Measurements from ENCODE around the gene GRIN2A.

Gene GRIN2A

GRCh38 chr16:10128397-10129258 lies 53.6 kb downstream of the GRIN2A start:
- DNase-seq = no peak

GRCh38 chr16:10126686-10127085 lies 55.5 kb downstream of the GRIN2A start:
- DNase-seq = peak; percentile 90

DNA sequence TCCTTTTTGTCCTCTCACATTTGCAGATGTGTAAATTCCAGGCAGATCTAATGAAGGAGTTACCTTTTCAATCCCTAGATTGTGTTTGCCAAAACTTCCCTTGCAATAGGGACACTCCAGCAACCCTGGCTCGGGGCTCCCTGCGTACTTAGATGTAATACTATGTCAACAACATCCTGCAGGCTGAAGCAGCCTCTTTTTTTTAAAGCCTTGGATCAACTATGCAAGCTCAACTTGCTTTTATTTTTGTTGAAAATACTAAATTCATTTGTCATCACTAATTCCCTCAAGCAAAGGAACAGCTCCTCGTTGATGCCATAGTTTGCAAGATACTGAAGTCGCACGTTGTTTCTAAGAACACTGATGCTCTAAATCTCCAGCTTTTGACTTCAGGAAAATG lies 59.1 kb downstream of the GRIN2A start:
- peak; percentile 64 for DNase-seq

- peak; percentile 51 for DNase-seq
Measured at GRCh38 chr16:10122546-10122945, 59.7 kb downstream of the GRIN2A start.

DNA sequence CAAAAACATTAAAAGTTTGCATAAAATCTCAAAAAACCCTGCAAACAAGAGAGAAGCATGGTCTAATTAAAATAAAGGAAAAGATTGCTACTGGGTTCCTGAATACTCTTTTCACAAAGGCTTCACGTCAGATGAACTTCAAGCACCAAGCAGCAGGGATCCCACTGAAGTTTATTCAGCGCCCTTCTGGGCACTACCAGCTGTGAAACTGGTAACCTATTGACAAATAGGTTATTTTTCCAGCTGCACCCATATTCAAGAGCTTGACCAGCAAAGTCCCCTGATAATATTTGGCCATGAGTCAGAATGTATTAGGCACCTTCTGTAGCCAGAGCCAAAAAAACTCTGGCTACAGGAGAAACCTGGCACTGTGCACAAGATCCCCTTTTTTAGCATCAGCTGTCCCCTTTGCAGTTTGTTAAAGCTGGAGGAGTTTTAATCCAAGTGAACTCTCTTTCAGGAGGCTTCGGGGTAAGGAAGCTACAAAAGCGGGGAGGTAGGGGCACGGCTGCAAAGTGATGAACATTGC lies 60.3 kb downstream of the GRIN2A start:
- peak; percentile 28 for DNase-seq

GRCh38 chr16:10121491-10121890 lies 60.7 kb downstream of the GRIN2A start:
- peak; percentile 92 for DNase-seq

DNA sequence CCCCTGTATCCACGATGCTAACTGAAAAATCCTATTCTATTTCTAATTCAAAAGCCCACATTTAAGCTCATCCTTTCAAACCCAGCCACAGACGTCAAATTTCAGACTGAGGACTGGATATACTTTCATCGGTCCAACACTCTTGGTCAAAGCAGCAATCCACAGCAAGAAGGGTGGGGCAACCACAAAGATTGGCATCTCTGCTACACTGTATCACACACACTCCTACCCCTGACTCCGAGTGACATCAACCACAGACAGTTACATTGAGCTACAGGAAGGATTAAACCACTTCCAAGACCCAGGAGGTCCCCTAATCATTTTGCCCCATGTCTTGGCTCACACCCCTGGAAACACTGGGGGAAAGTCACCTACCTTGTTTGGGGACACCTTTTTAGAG lies 61.3 kb downstream of the GRIN2A start:
- DNase-seq = peak; percentile 60

DNA sequence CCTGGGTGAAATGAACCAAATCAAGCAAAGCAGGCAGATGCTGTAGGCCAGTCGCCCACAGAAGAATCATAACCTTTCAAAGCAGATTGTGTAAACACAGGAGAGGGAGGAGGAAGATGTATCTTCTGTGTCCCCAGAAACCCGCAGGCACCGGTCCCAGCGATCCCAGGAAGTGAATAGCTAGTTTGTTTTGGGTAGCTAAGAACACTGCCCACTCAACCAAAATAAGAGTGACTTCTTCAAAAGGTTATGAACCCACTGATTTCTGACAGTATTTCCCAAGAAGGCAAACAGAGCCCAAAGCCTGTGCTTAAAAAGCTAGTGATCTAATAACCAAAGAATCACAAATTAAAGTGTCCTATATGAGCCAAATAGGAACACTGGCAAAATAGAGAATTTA lies 67.8 kb downstream of the GRIN2A start:
- peak; percentile 80 for DNase-seq

- no peak for DNase-seq
Measured at GRCh38 chr16:10113248-10113647, 69.0 kb downstream of the GRIN2A start.

DNA sequence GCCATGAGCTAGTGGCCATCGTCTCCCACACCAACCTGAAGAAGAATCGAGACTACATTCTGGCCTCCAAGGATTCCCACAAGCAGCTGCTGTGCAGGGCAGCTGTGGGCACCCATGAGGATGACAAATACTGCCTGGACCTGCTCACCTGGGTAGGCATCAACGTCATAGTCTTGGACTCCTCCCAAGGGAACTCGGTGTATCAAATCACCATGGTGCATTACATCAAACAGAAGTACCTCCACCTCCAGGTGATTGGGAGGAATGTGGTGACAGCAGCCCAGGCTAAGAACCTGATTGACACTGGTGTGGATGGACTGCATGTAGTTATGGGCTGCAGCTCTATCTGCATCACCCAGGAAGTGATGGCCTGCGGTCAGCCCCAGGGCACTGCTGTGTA lies 70.2 kb downstream of the GRIN2A start:
- DNase-seq = no peak

DNA sequence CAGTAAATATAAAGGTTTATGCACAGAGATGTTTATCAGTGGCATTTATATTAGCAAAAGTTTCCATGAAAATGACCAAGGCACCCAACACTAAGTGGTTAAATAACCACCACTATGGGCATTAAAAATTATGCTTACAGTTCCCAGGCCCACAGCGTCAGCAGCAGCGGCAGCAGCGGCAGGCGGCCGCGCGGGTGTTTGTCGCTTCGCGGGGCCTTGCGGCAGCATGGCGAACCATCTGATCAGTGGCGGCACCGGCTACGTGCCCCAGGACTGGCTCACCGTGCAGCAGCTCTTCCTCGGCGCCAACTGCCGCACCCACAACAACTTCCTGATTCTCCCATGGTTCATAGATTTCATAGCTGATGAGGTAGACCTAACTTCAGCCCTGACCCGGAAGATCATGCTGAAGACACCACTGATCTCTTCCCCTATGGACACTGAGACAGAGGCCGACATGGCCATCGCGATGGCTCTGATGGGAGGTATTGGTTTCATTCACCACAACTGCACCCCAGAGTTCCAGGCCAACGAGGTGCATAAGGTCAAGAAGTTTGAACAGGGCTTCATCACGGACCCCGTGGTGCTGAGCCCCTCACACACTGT lies 71.0 kb downstream of the GRIN2A start:
- DNase-seq = no peak

DNA sequence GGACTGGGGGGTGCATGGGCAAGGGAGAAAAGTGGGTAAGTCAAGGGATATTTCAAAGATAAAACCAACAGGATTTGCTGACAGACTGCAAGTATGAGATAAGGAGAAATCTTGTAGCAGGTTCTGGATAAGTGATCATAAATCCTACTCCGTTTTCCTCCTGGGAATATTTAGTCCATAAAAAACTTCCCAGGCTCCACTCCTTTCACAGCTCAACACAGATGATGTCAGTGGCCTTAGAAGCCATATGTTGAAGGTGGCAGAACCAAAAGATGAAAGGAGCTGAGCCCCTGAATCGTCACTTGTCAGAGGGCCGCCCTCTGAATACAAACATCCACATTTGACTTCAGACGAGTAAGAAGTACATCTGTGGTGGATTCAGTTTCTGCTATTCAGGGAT lies 71.7 kb downstream of the GRIN2A start:
- DNase-seq = no peak

DNA sequence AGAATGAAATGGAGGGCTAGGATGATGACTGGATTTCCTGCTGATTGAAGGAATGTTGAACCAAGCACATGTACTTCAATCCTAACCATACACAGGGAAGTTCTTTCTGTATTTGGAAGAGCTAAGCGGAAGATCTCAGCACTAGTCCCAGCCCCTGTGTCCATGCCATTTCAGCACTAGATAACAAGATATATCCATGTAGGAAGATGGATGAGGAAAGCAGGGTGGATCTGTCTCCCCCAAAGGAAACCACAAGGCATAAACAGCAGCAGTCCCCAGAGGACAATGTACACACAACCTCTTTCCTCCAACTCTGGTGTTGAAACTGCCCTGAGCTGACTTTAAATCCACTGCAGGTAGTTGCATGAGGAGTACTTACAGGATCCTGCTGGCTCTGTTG lies 75.1 kb downstream of the GRIN2A start:
- DNase-seq = no peak

- no peak for DNase-seq
Measured at GRCh38 chr16:10103700-10104099, 78.5 kb downstream of the GRIN2A start.

DNA sequence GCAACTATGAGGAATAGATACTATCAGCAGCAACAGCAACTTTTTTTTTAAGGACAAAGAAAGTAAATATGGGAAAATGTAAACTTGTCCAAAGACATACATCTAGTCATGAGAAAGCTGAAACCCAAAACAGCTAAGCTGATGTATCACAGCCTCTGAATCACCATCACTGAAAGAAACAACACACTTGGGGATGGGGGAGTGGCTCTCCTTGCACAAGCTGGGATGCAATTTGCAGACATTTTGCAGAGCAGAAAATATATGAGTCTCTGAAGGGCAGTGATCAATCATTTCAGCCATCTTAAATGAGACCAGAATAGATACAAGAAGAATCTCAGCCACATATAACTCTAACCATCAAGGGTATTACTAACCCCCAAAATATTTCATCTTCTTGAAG lies 79.1 kb downstream of the GRIN2A start:
- peak; percentile 67 for DNase-seq

DNA sequence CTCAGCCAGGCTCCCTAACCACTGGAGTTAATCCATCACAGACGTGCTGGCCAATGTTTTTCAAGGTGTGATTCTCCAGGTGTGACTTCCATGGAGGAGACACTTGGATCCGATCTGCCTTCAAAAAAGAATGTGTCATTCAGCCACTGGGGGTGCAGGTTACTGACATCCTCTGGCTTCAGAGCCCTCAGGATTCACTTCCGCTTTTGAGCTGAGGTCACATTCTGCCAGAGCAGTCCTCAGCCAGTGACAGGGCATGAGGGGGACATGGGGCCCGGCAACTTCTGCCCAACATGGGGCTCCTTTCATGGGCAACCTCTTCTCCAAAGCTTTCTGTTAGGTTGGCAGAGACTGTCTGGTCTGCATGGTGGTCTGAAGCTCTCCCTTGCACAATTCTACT lies 81.4 kb downstream of the GRIN2A start:
- DNase-seq = no peak

DNA sequence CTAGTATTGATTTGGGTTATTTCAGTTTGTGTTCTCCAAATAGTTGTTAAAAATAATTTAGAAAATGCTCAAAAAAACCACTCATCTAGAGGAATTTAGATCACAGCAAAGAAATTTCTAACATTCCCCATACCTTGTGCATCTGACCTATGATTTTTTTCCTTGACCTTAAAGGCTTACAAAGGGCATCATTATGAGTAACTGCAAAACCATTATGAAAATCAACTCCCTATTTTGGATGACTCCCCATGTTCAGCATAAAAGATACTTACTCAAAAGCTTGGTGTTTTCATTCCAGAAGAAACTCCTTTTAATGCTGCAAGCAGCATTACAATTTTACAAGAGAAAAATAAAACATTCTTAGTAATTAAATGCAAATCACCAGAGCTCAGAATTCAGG lies 83.2 kb downstream of the GRIN2A start:
- peak; percentile 82 for DNase-seq

DNA sequence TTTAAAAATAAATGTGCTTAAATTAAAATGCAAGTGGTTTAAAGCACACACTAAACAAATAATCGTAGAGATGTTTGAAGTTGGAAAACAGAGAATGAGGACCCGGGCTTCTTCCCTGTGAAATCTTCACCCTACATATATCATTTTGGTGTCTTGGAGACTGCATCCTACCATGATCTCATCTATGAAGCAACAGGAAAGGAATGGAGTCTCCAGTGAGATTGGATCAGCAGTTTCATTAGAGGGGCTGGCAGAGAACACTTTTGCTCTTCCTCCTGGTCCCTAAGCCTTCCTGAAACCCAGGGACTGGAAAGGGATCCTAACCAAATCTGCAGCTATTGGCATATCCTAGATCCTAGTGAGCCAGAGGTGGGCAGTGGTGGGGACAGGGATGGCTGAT lies 85.0 kb downstream of the GRIN2A start:
- DNase-seq = peak; percentile 77

GRCh38 chr16:10093576-10093975 lies 88.7 kb downstream of the GRIN2A start:
- no peak for DNase-seq

- peak; percentile 75 for DNase-seq
Measured at GRCh38 chr16:10090816-10091215, 91.4 kb downstream of the GRIN2A start.

DNA sequence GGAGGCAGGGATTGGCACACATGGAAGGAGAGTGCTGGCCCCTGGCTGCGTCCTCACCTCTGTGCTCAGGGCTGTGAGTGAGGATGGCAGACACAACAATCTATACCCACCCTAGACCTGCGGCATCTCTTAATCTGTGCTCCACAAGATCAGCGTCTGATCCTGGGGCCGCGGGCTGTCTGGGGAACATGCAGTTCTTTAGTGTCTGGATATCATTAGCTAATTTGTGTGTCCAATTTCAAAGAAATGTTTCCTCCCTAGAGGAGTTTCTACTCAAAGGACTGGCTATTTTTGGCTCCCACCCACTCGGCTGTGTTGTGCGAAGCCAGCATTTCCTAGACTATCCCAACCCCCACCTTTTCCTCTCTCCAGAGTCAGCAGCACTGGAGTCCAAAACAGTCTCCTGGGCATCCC lies 93.8 kb downstream of the GRIN2A start:
- no peak for DNase-seq

DNA sequence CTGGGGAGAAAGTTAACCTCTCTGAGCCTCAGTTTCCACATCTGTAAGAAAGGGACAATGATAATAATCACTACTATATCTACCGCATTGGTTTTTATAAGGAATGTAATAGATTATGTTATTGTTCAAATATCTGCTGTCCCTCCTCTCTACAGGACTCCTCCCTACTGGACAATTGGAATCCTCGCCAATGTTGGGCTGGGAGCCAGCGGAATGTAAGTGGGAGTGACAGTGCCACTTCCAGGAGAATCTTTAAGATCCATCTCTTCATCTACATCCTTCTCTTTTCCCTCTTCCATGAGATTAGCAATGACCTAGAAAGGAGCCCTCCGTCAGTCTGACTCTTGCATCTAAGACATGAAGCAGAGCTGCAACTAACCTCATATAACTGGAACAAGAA lies 95.1 kb downstream of the GRIN2A start:
- DNase-seq = no peak

GRCh38 chr16:10086620-10087019 lies 95.6 kb downstream of the GRIN2A start:
- no peak for DNase-seq

- DNase-seq = no peak
Measured at GRCh38 chr16:10085078-10085798, 97.0 kb downstream of the GRIN2A start.

All from EL (cell line).